ENCODE measurements around the gene RPRD1A.

- TF ChIP-seq, protein P1, sequence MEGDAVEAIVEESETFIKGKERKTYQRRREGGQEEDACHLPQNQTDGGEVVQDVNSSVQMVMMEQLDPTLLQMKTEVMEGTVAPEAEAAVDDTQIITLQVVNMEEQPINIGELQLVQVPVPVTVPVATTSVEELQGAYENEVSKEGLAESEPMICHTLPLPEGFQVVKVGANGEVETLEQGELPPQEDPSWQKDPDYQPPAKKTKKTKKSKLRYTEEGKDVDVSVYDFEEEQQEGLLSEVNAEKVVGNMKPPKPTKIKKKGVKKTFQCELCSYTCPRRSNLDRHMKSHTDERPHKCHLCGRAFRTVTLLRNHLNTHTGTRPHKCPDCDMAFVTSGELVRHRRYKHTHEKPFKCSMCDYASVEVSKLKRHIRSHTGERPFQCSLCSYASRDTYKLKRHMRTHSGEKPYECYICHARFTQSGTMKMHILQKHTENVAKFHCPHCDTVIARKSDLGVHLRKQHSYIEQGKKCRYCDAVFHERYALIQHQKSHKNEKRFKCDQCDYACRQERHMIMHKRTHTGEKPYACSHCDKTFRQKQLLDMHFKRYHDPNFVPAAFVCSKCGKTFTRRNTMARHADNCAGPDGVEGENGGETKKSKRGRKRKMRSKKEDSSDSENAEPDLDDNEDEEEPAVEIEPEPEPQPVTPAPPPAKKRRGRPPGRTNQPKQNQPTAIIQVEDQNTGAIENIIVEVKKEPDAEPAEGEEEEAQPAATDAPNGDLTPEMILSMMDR (conservative IDR thresholded peaks at IDR 0.05; ENCODE audit: low read depth, low read length), result no peak
- no peak for TF ChIP-seq EZH2 (IDR thresholded peaks at IDR 0.05; ENCODE audit: borderline replicate concordance, low read depth, low read length, poor library complexity, severe bottlenecking)
Measured at GRCh38 chr18:35969676-35970075, 97.7 kb downstream of the RPRD1A start.

Data from A673 (cell line).